ENCODE data around the gene AFG3L2.

- TF ChIP-seq POLR2A (IDR thresholded peaks at IDR 0.05) (no peak), CTCF (IDR thresholded peaks at IDR 0.05) (peak; percentile 73 to 82 (median 75))
These were observed 14.6 kb upstream of the AFG3L2 start for GRCh38 chr18:12391487-12392165.

Measured in right lobe of liver (tissue), 4 donors.